Measurements from ENCODE around the gene ZBTB9. TPM values are rescaled to one million over a fixed set of nuclear protein-coding genes. Genes with fewer than 3 reads are reported as not detected.

Gene ZBTB9
- total RNA-seq, 1 experiment from 2014 or later = 14.2 TPM

- TF ChIP-seq EGR1 (IDR thresholded peaks at IDR 0.05; ENCODE audit: low read depth) (no peak), ATF3 (IDR thresholded peaks at IDR 0.05) (no peak), CBX3 (IDR thresholded peaks at IDR 0.05; ENCODE audit: low read depth) (no peak), CEBPB (IDR thresholded peaks at IDR 0.05; ENCODE audit: low read depth) (no peak), POLR2AphosphoS5 (IDR thresholded peaks at IDR 0.05; ENCODE audit: low read depth, low read length) (no peak), TCF7L2 (IDR thresholded peaks at IDR 0.05; ENCODE audit: borderline replicate concordance, extremely low read depth, insufficient read depth, insufficient read length) (no peak), MAX (IDR thresholded peaks at IDR 0.05) (no peak)
- Histone ChIP-seq H3K36me3 (ENCODE audit: control insufficient read depth in 1 of 2, insufficient read depth in 2 of 2, low read length in 2 of 2) (no peaks in the 10 kb centered on the region), H3K4me2 (ENCODE audit: low read length) (no peak overlapping the region), H3K9ac (ENCODE audit: low read length) (no peak overlapping the region), H3K4me3 (replicated peaks in 1 of 2; ENCODE audit: low read depth in 1 of 2, low read length in 2 of 2) (no peak overlapping the region), H2AFZ (ENCODE audit: low read depth, low read length, poor library complexity, severe bottlenecking) (no peak overlapping the region), H3K27me3 (ENCODE audit: insufficient read depth, low read length) (no peaks in the 10 kb centered on the region), H3K4me1 (ENCODE audit: control insufficient read depth in 1 of 2, insufficient read depth in 2 of 2, low read length in 2 of 2) (no peaks in the 10 kb centered on the region), H3K9me2 (ENCODE audit: insufficient read depth) (no peaks in the 10 kb centered on the region), H4K20me1 (ENCODE audit: insufficient read depth) (no peaks in the 10 kb centered on the region), H3K9me3 (ENCODE audit: control insufficient read depth in 1 of 2, insufficient read depth in 1 of 2, low read depth in 1 of 2, low read length in 2 of 2) (no peaks in the 10 kb centered on the region), H3K27ac (ENCODE audit: low read depth, low read length) (no peak overlapping the region), H3K79me2 (ENCODE audit: insufficient read depth, low read length) (no peaks in the 10 kb centered on the region)
- intact Hi-C loops (cut with micrococcal nuclease) = no loop called here
- POLR2A ChIA-PET = no interaction called here
- DNase-seq (ENCODE audit: low read depth, low spot score) (no peak), ATAC-seq (no peak)
- CTCF ChIA-PET = interaction anchor here (0.6 kb wide), 1 partner anchor 64 kb away, joined by 3 read pairs; no protein-coding TSS in a partner anchor
- BruUV-seq (replicated peaks) = no TSS peak
- RAD21 ChIA-PET (ENCODE audit: low non-redundant PET in 1 of 2, low total read pairs in 2 of 2, uncharacterized antibody in 2 of 2, unreplicated experiment in 2 of 2) = no interaction called here
Measured at GRCh38 chr6:33466075-33466735, 11.8 kb downstream of the ZBTB9 start.

GRCh38 chr6:33467091-33467490 is 12.7 kb downstream of the ZBTB9 start:
- no peaks in the 10 kb centered on the region for H4K20me1 ChIP-seq (ENCODE audit: insufficient read depth)
- no peak overlapping the region for H3K9ac ChIP-seq (ENCODE audit: low read length)
- H3K9me3 ChIP-seq (ENCODE audit: control insufficient read depth in 1 of 2, insufficient read depth in 1 of 2, low read depth in 1 of 2, low read length in 2 of 2) = no peaks in the 10 kb centered on the region
- H3K27me3 ChIP-seq (ENCODE audit: insufficient read depth, low read length) = no peaks in the 10 kb centered on the region
- H3K4me2 ChIP-seq (ENCODE audit: low read length) = no peak overlapping the region
- no peak overlapping the region for H2AFZ ChIP-seq (ENCODE audit: low read depth, low read length, poor library complexity, severe bottlenecking)
- BruUV-seq (replicated peaks) = no TSS peak
- ChIA-PET RAD21 (ENCODE audit: low non-redundant PET in 1 of 2, low total read pairs in 2 of 2, uncharacterized antibody in 2 of 2, unreplicated experiment in 2 of 2) (no interaction called here), POLR2A (no interaction called here), CTCF (no interaction called here)
- H3K36me3 ChIP-seq (ENCODE audit: control insufficient read depth in 1 of 2, insufficient read depth in 2 of 2, low read length in 2 of 2) = no peaks in the 10 kb centered on the region
- no peak for ATAC-seq
- H3K79me2 ChIP-seq (ENCODE audit: insufficient read depth, low read length) = no peaks in the 10 kb centered on the region
- no peak overlapping the region for H3K4me3 ChIP-seq (replicated peaks in 1 of 2; ENCODE audit: low read depth in 1 of 2, low read length in 2 of 2)
- DNase-seq (ENCODE audit: low read depth, low spot score) = no peak
- no peaks in the 10 kb centered on the region for H3K4me1 ChIP-seq (ENCODE audit: control insufficient read depth in 1 of 2, insufficient read depth in 2 of 2, low read length in 2 of 2)
- H3K27ac ChIP-seq (ENCODE audit: low read depth, low read length) = no peak overlapping the region
- intact Hi-C loops (cut with micrococcal nuclease) = no loop called here
- H3K9me2 ChIP-seq (ENCODE audit: insufficient read depth) = no peaks in the 10 kb centered on the region
- TF ChIP-seq EZH2phosphoT487 (IDR thresholded peaks at IDR 0.05; ENCODE audit: borderline replicate concordance) (no peak), EZH2 (IDR thresholded peaks at IDR 0.05) (no peak), SRF (IDR thresholded peaks at IDR 0.05; ENCODE audit: low read depth) (no peak), JUND (IDR thresholded peaks at IDR 0.05) (no peak), SP1 (IDR thresholded peaks at IDR 0.05; ENCODE audit: low read depth) (no peak), YY1 (IDR thresholded peaks at IDR 0.05; ENCODE audit: extremely low read depth, insufficient replicate concordance, low read depth, low read length) (no peak), CBX3 (IDR thresholded peaks at IDR 0.05; ENCODE audit: low read depth) (no peak), ATF3 (IDR thresholded peaks at IDR 0.05) (no peak), REST (IDR thresholded peaks at IDR 0.05; ENCODE audit: low read depth) (no peak)

All from HCT116 (cell line).